Skeletal muscle satellite cell (primary cell): ENCODE measurements around the gene EZR.

Source experiments
- H3K27me3 ChIP-seq: 2 replicates; pipeline ENCODE4 v1.7.0; 2013; ENCODE audit warnings: low read length; ENCODE audit not compliant: control insufficient read depth, insufficient read depth
- H3K36me3 ChIP-seq: 2 replicates; pipeline ENCODE4 v1.7.0; 2013; ENCODE audit warnings: mild to moderate bottlenecking, control low read depth, low read length; ENCODE audit not compliant: insufficient read depth
- H3K4me1 ChIP-seq: 2 replicates; pipeline ENCODE4 v1.7.0; 2013; ENCODE audit warnings: low read length; ENCODE audit not compliant: control insufficient read depth, insufficient read depth
- H3K4me2 ChIP-seq: 2 replicates; pipeline ENCODE4 v1.7.0; 2013; ENCODE audit warnings: mild to moderate bottlenecking, low read length
- H3K4me3 ChIP-seq: 2 replicates; pipeline ENCODE4 v1.7.0; 2013; ENCODE audit warnings: low read length
- H3K9ac ChIP-seq: 2 replicates; pipeline ENCODE4 v1.7.0; 2013; ENCODE audit warnings: mild to moderate bottlenecking, low read depth, low read length, moderate library complexity
- H3K9me3 ChIP-seq: replicated peaks from 2 replicates; pipeline ENCODE4 v1.7.0; 2013; ENCODE audit warnings: mild to moderate bottlenecking, control low read depth, low read length

EZR gene

DNA sequence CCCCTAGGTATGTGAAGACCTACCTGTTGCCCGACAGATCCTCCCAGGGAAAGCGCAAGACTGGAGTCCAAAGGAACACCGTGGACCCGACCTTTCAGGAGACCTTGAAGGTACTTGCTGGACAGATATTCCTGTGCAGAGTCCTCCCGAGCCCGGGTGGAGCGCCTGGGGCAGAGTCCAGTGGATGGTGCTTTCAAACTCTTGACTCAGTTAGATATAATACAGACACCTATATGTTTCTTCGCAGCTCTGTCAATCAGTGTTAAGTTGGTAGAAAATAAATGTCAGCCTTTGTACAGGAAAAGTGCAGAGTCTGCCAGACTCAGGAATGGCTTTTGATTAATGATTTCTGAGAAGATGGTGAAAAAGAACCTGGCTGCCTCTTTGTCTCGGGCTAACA, 67.2 kb downstream of the EZR start:
- H3K4me2 ChIP-seq = no peak overlapping the region
- H3K9me3 ChIP-seq = no peaks in the 10 kb centered on the region
- H3K36me3 ChIP-seq = no peaks in the 10 kb centered on the region
- H3K4me3 ChIP-seq = no peak overlapping the region
- no peaks in the 10 kb centered on the region for H3K4me1 ChIP-seq
- no peak overlapping the region for H3K9ac ChIP-seq
- no peaks in the 10 kb centered on the region for H3K27me3 ChIP-seq

DNA sequence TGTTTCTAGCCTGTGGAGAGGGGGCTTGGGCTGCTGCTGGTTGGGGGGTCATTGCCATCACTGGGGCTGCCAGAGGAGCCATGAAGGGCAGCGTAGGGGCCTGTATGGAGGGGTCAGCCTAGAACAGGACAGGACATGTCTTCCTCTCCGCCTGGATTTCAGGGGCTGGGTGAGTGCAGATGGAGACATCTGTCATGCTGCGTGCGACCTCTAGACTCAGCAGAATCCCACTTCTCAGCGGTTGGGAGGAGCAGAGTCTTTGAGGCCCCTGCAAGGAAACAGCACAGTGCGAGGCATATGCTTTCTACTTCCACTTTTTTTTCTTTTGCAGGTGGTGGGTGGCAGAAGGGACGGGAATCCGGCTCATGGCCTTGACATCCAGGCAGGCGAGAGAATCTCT, 67.9 kb downstream of the EZR start:
- H3K4me2 ChIP-seq = no peak overlapping the region
- no peaks in the 10 kb centered on the region for H3K27me3 ChIP-seq
- no peaks in the 10 kb centered on the region for H3K36me3 ChIP-seq
- H3K9me3 ChIP-seq = no peaks in the 10 kb centered on the region
- no peak overlapping the region for H3K9ac ChIP-seq
- no peaks in the 10 kb centered on the region for H3K4me1 ChIP-seq
- H3K4me3 ChIP-seq = no peak overlapping the region

DNA sequence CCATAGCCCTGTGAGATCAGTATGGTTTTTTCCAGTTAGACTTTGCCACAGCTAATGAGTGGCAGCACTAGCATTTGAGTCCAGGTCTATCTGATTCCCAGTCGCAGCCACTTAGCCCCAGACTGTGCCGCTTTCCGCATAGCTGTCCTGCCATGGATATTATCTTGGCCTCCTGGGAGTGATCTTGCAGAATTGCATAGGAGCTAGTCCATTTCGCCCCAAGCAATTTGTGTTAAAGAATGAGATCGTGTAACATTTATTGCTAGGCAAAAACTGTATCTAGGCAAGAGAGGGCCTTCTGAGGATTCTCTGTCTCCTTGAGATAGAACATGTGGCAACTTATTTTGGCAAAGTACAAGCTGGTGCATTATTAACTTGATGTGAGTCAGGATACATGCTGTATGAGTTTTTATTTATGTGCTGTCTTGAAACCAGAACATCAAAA, 74.2 kb downstream of the EZR start:
- H3K4me1 ChIP-seq = no peaks in the 10 kb centered on the region
- H3K4me3 ChIP-seq = no peak overlapping the region
- no peak overlapping the region for H3K9ac ChIP-seq
- no peaks in the 10 kb centered on the region for H3K36me3 ChIP-seq
- H3K4me2 ChIP-seq = no peak overlapping the region
- no peaks in the 10 kb centered on the region for H3K27me3 ChIP-seq
- no peaks in the 10 kb centered on the region for H3K9me3 ChIP-seq

DNA sequence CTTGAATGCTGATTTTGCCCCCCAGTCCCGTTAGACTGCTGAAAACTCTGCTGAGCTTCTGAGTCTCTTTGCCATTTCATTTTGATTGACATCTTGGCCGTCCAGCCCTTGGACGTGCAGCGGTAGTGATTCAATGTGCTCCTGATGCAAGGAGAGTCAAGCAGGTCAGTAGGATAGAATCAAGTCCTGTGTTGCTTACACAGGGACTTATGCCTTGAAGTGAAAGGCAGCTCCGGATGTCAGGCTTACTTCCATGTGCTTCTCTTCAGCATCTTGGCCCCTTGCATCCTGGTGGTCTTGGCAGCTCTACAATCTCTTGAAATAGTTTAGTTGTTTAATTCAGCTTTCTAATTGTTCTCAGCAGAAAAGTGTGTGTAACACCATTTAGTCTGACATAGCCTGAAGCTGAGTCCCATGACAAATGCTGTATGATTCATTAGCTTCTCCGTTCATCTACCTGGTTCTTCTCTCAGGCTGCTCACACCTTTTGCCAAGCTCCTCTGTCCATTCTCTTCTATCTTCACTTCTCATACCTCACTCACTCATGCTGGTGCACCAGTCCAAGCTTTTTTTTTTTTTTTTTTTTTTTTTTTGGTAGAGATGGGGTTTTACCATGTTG, 76.0 kb downstream of the EZR start:
- H3K9ac ChIP-seq = no peak overlapping the region
- no peaks in the 10 kb centered on the region for H3K27me3 ChIP-seq
- no peak overlapping the region for H3K4me3 ChIP-seq
- H3K4me2 ChIP-seq = no peak overlapping the region
- no peaks in the 10 kb centered on the region for H3K4me1 ChIP-seq
- peaks cover 2% of the 10 kb centered on the region for H3K9me3 ChIP-seq
- no peaks in the 10 kb centered on the region for H3K36me3 ChIP-seq

DNA sequence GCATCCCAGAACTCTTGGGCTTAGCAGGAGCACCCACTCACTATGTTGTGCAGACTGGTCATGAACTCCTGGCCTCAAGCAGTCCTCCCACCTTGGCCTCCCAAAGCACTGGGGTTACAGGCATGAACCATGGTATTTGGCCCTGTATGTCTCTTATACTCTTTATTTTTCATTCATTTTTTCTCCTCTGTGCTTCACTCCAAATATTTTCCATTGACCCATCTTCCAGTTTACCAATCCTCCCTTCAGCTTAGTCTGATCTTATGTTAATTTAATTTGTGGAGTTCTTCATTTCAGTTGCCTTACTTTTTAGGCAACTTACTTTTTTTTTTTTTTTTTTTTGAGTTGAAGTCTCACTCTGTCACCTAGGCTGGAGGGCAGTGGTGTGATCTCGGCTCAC, 79.5 kb downstream of the EZR start:
- no peaks in the 10 kb centered on the region for H3K27me3 ChIP-seq
- no peaks in the 10 kb centered on the region for H3K36me3 ChIP-seq
- no peak overlapping the region for H3K4me2 ChIP-seq
- H3K9ac ChIP-seq = no peak overlapping the region
- H3K4me1 ChIP-seq = peaks cover 9% of the 10 kb centered on the region
- peaks cover 2% of the 10 kb centered on the region for H3K9me3 ChIP-seq
- no peak overlapping the region for H3K4me3 ChIP-seq

DNA sequence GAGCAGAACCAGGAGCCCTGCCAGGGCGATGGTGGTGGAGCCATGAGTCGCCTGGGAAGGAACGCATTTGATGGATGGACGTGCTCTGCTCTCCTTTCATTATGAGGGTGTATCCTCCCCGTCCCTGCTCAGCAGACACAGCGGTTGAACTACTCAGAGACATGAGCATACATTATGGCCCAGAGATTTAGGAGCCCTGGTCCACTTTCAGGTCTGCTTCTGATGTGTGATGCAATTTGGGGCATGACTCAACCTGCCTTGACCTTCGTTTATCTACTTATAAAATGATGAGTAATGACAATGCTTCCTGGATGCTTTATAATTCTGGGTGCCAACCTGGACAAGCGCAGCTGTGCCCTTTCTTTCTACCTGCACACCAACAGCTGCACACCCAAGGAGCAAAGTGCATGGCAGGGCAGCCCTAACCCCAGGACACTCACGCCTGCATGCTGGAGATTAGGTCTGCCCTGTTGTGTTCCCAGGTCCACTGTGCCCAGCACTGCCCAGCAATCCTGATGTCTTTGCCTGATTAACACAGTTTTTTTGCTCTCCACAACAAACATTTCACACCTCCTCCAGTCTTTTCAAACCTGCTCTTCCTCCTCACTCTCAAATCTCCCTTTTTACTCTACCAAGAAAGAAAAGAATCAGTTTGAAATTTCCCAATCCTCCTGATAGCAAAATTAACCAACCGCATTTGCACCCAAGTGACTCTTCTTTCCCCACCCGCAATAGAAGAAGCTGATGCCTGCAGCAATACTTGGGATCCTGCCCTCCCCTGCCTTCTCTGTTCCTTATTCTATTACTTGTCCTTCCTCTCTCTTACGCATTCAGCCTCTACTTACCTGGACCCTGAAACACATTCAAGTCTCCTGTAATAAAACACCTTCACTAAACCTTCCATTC, 81.2 kb downstream of the EZR start:
- no peak overlapping the region for H3K4me2 ChIP-seq
- peaks cover 2% of the 10 kb centered on the region for H3K9me3 ChIP-seq
- no peaks in the 10 kb centered on the region for H3K36me3 ChIP-seq
- H3K9ac ChIP-seq = no peak overlapping the region
- H3K4me1 ChIP-seq = peaks cover 9% of the 10 kb centered on the region
- no peaks in the 10 kb centered on the region for H3K27me3 ChIP-seq
- H3K4me3 ChIP-seq = no peak overlapping the region

DNA sequence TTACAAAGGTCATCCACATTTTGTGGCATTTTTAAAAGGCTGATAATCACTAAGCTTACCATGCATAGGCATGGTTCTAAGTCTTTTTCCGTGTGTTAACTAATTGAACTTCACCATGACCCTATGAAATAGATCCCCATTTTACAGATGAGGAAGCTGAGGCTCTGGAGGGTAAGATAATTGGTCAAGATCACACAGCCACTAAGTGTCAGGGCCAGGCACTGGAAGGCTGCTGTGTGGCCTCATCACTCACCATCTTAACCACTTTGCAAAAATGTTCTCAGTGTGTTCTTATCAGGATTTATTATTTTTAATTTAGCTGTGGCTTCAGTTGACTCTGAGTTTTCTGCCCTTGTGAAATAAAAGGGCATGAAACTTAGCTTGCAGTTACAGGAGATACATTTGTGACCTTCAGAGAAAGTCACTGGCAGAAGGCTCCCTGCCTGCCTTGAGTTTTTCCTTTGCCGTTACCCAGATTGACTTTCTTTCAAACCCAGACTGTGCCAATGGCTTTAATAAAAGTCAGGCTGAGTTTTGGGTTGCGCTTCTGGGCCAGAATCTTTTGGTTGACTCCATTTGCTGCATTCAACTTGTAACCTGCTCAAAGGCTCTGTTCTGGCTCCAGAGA, 82.0 kb downstream of the EZR start:
- peaks cover 2% of the 10 kb centered on the region for H3K9me3 ChIP-seq
- H3K9ac ChIP-seq = no peak overlapping the region
- no peaks in the 10 kb centered on the region for H3K27me3 ChIP-seq
- H3K4me2 ChIP-seq = no peak overlapping the region
- no peak overlapping the region for H3K4me3 ChIP-seq
- no peaks in the 10 kb centered on the region for H3K36me3 ChIP-seq
- H3K4me1 ChIP-seq = peaks cover 9% of the 10 kb centered on the region

DNA sequence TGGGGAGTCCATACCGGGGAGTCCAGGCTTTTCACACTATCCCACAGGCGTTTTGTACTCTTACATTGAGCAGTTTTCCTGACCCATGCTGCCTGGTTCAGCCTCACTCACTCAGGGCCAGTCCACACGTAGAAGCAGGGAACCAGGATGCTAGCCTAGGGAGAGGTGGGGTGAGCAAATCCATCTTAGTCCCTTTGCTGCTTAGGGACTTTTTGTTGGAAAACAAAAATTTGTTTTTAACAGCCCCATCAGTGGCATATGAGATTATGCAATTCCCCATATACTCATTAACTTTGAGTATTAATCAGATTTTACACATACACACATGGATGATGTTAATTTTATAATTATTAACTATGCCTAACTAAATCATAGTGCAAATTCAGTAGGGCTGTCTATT, 84.2 kb downstream of the EZR start:
- Histone ChIP-seq H3K4me2 (no peak overlapping the region), H3K27me3 (no peaks in the 10 kb centered on the region), H3K9ac (no peak overlapping the region), H3K36me3 (no peaks in the 10 kb centered on the region), H3K4me3 (no peak overlapping the region), H3K4me1 (peaks cover 9% of the 10 kb centered on the region), H3K9me3 (peaks cover 2% of the 10 kb centered on the region)

DNA sequence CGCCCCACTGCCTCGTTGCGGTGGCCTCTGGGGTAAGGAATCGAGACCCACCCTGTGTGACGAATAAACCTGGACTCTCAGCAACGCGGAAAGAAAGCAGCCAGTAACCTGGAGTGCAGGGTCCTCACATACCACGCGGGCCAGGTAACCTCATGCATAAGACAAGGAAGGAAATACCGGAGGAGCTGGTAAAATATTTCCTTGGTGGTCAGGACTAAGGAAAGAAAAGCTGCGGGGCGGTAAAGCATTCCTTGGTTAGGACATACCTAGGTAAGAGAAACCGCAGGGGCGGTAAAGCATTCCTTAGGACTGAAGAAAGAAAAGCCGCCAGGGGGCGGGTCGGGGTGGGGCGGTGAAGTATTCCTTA, 88.6 kb downstream of the EZR start:
- Histone ChIP-seq H3K36me3 (no peaks in the 10 kb centered on the region), H3K4me1 (no peaks in the 10 kb centered on the region), H3K9ac (no peak overlapping the region), H3K4me3 (no peak overlapping the region), H3K4me2 (no peak overlapping the region), H3K9me3 (no peaks in the 10 kb centered on the region), H3K27me3 (no peaks in the 10 kb centered on the region)

DNA sequence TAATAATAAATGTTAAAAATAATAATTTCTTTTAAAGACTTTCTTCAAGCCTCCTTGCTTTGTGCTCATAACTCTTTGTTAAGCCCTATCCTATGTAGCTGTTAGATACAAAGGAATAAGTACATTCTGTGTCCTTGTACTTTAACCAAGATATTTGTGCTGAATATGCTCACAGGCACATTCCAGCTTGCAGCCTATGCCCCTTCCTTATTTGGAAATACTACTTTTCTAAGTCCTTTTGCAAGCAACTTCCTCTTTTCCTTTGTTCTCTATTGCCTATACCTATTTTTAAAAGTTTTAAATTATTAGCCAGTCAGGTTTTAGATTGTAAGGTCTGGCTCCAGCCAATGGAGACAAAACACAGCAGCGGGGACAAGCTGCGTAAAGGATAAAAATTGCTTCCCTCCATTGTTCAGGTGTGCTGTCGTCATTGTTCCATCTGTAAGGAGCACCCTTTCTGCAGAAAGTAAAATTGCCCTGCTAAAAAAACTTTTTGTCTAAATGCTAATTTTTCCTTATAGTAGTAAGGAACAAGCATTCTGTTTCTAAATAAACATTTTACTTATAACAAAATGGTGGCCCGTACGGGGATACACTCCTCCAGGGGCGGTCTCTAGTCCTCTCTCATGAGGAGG, 89.1 kb downstream of the EZR start:
- Histone ChIP-seq H3K9me3 (no peaks in the 10 kb centered on the region), H3K4me2 (no peak overlapping the region), H3K4me1 (no peaks in the 10 kb centered on the region), H3K9ac (no peak overlapping the region), H3K4me3 (no peak overlapping the region), H3K36me3 (no peaks in the 10 kb centered on the region), H3K27me3 (no peaks in the 10 kb centered on the region)

DNA sequence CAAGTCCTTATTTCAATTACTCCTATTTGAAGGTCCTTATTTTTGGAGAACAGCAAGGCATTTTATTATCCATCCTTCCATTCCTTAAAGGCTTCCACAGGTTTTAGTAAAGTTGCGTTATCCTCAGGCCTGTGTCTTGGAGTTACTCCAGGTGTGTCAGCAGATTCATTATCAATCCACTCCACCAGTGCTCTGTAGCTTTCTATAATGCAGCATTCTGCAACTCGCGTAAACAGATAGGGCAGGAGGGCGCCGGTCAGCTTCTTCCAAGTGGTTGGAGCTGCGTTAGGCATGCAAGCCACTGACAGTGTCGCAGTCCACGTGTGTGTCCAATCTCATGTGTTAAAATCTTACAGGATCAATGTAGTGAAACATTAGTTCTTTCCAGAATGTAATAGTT, 93.5 kb downstream of the EZR start:
- Histone ChIP-seq H3K4me2 (no peak overlapping the region), H3K9me3 (no peaks in the 10 kb centered on the region), H3K4me1 (peaks cover 5% of the 10 kb centered on the region), H3K36me3 (no peaks in the 10 kb centered on the region), H3K9ac (no peak overlapping the region), H3K4me3 (no peak overlapping the region), H3K27me3 (no peaks in the 10 kb centered on the region)
